Fibroblast of pulmonary artery (primary cell): ENCODE results near the gene CABLES1.

Source experiments
- DNase-seq: peaks from one replicate; pipeline ENCODE4 v3.0.0-alpha.2; 2010; ENCODE audit warnings: low read depth
- H3K4me3 ChIP-seq: replicated peaks from 2 replicates; pipeline ENCODE4 v1.5.1; 2011; ENCODE audit warnings: low read depth, mild to moderate bottlenecking, control low read depth, low read length, moderate library complexity
- TF ChIP-seq, protein P1 (sequence below): IDR thresholded peaks from 2 replicates; pipeline ENCODE4 v1.5.1; 2011; ENCODE audit warnings: mild to moderate bottlenecking, control low read depth, low read length, inconsistent platforms; ENCODE audit errors: missing control alignments

The CABLES1 gene

GRCh38 chr18:23162473-23162872, 27.2 kb downstream of the CABLES1 start:
- TF ChIP-seq, protein P1, sequence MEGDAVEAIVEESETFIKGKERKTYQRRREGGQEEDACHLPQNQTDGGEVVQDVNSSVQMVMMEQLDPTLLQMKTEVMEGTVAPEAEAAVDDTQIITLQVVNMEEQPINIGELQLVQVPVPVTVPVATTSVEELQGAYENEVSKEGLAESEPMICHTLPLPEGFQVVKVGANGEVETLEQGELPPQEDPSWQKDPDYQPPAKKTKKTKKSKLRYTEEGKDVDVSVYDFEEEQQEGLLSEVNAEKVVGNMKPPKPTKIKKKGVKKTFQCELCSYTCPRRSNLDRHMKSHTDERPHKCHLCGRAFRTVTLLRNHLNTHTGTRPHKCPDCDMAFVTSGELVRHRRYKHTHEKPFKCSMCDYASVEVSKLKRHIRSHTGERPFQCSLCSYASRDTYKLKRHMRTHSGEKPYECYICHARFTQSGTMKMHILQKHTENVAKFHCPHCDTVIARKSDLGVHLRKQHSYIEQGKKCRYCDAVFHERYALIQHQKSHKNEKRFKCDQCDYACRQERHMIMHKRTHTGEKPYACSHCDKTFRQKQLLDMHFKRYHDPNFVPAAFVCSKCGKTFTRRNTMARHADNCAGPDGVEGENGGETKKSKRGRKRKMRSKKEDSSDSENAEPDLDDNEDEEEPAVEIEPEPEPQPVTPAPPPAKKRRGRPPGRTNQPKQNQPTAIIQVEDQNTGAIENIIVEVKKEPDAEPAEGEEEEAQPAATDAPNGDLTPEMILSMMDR: no peak
- H3K4me3 ChIP-seq: no peak overlapping the region

DNA sequence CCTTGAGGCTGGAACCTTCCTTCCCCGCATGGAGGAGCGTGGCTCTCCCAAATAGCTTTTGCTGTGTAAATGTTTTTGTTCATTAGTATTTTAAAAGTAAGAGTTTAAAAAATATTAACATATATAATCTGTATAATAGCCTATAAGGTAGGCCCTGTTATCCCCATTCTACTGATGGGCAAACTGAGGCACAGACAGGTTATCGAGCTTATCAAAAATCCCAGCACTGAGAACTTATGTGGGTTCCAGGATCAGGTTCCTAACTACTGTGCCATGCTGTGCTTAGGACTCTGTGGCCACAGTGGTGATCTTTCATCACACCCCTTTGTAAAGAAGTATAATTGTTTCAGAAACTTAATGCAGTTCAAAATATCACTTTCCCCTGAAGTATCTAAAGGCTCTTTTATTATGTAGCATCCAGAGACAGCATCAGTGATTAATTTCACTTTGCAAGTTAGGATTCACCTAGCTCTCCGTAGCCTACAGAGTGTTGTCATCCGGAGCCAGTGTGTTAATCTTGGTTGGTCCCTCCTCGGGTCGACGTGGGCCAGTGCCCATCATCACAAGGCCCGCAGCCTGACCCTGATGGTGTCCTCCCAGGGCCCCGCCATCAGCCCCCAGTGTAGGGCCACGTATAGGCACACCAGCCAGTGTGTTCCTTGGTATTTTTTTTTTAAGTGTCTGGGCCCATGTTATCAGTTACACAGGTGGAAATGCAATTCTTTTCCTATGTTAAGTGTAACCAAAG, 28.7 kb downstream of the CABLES1 start:
- DNase-seq: no peak
- TF ChIP-seq, protein P1: no peak
- no peak overlapping the region for H3K4me3 ChIP-seq

More at GRCh38 chr18:23162473-23162872, 27.2 kb downstream of the CABLES1 start:
- no peak for DNase-seq

DNA sequence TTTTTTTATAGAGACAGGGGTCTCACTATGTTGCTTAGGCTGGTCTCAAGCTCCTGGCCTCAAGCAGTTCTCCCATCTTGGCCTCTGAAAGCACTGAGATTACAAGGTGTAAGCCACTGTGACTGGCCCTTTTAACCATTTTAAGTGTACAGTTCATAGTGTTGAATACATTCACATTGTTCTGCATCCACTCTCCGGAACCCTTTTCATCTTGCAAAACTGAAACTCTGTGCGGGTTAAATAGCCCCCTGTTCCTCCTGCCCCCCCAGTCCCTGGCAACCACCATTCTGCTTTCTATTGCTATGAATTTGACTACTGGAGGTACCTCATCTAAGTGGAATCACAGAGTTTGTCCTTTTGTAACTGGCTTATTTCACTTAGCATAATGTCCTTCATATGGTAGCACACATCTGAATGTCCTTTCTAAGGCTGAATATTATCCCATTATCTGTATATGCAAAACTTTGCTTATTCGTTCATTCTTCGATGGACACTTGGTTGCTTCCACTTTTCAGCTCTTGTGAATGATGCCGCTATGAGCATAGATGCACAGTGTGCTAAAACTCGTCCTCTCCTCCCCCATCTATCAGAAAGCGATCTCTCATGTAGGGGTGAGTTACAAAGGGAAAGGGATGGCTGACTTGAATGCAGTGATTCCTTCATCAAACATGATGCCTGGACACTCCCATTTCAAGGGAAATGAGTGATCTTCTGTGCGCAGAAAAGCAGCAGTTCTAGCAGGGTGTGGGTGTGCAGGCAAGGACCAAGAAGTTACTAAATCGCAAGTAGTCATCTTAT, 30.2 kb downstream of the CABLES1 start:
- TF ChIP-seq, protein P1: no peak
- DNase-seq: no peak
- H3K4me3 ChIP-seq: no peak overlapping the region

DNA sequence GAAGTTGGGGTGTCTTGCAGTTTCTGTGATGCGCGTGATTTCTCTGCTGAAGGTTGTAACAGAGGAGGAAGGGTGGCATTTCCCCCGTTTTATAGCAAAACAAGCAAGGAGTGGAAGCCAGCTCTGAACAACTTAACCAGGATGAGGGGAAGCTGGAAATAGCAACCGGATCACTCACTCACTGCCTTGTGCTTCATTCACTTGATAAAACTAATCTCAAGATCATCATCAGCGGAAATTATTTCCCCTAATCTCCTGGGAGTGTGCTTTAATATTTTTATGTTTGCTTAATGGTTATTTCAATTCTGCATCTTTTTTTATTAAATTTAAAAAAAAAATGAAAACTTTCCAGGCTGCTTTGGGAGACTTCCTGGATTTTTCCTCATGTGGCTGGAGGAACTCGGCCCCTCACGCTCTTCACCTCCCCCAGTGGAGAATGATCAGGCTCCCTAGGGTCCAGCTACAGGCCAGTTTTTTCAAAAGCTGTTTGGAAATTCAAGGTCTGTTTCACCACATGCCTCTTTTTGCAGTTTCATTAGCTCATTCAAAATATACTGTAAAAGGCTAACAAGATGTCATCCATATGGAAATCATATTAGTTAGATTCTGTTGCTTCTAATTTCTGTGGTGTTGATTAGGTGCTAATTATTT, 31.7 kb downstream of the CABLES1 start:
- TF ChIP-seq, protein P1: no peak
- peak; percentile 66 for DNase-seq

GRCh38 chr18:23169673-23170044, 34.4 kb downstream of the CABLES1 start:
- no peak for DNase-seq
- TF ChIP-seq, protein P1: no peak

More for the DNA sequence above, 31.7 kb downstream of the CABLES1 start:
- no peak overlapping the region for H3K4me3 ChIP-seq

DNA sequence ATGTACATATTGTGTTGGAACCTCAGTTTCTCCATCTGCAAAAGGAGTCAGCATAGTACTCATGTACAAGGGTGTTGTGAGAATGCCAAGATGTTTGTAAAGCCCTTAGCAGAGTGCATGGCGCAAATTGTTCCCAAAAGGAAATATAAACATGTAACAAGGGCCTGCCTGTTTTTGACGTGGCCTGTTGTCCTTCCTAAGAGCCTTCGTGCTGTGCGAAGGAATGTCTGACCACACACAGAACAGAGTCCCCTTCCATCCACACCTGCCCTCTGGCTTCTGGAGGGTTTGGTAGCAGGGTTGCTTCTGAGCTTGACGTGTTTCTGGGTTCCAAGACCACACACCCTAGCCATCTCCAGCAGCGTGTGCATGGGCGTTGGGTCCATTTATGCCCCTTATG, 34.9 kb downstream of the CABLES1 start:
- TF ChIP-seq, protein P1: no peak
- no peak overlapping the region for H3K4me3 ChIP-seq
- no peak for DNase-seq

More at GRCh38 chr18:23169673-23170044, 34.4 kb downstream of the CABLES1 start:
- no peak overlapping the region for H3K4me3 ChIP-seq
